Measurements from ENCODE around the gene KLK1. TPM values are rescaled to one million over a fixed set of nuclear protein-coding genes. Genes with fewer than 3 reads are reported as not detected.
A peak's percentile ranks its signal among the peaks of the same experiment; 100 is the strongest.

Gene KLK1
- total and polyA plus RNA-seq, 7 donors = 44.6 to 398 (median 277) TPM; not detected in 4

GRCh38 chr19:50826492-50827240 lies 3.1 kb upstream of the KLK1 start:
- no peaks in the 10 kb centered on the region for H3K36me3 ChIP-seq
- H3K4me3 ChIP-seq = no peak overlapping the region
- peaks cover 0 to 45% (median 28%) of the 10 kb centered on the region in 3 donors for H3K27me3 ChIP-seq
- DNase-seq = no peak
- TF ChIP-seq POLR2A (IDR thresholded peaks at IDR 0.05) = no peak
- no peak for TF ChIP-seq EP300 (IDR thresholded peaks at IDR 0.05)
- intact Hi-C loops (cut with DNase I) = no loop called here
- WGBS, 2 donors = 87 to 94% methylated on average over 43 of the region's 43 CpGs
- no peak overlapping the region for H3K27ac ChIP-seq
- no peaks in the 10 kb centered on the region for H3K4me1 ChIP-seq
- no peaks in the 10 kb centered on the region for H3K9me3 ChIP-seq

- Histone ChIP-seq H3K27me3 (peaks cover 12 to 72% (median 49%) of the 10 kb centered on the region in 3 donors), H3K36me3 (no peaks in the 10 kb centered on the region), H3K4me3 (no peak overlapping the region), H3K27ac (no peak overlapping the region), H3K9me3 (no peaks in the 10 kb centered on the region), H3K4me1 (peaks cover 0 to 6% (median 5%) of the 10 kb centered on the region in 4 donors)
- DNase-seq = no peak
- TF ChIP-seq POLR2AphosphoS5 (IDR thresholded peaks at IDR 0.05) (no peak), EP300 (IDR thresholded peaks at IDR 0.05) (no peak), POLR2A (IDR thresholded peaks at IDR 0.05) (no peak)
- TF ChIP-seq, protein P1, sequence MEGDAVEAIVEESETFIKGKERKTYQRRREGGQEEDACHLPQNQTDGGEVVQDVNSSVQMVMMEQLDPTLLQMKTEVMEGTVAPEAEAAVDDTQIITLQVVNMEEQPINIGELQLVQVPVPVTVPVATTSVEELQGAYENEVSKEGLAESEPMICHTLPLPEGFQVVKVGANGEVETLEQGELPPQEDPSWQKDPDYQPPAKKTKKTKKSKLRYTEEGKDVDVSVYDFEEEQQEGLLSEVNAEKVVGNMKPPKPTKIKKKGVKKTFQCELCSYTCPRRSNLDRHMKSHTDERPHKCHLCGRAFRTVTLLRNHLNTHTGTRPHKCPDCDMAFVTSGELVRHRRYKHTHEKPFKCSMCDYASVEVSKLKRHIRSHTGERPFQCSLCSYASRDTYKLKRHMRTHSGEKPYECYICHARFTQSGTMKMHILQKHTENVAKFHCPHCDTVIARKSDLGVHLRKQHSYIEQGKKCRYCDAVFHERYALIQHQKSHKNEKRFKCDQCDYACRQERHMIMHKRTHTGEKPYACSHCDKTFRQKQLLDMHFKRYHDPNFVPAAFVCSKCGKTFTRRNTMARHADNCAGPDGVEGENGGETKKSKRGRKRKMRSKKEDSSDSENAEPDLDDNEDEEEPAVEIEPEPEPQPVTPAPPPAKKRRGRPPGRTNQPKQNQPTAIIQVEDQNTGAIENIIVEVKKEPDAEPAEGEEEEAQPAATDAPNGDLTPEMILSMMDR (IDR thresholded peaks at IDR 0.05) = no peak
- WGBS, 2 donors = 83 to 84% methylated on average over 7 of the region's 7 CpGs
- intact Hi-C loops (cut with DNase I) = no loop called here
Measured at GRCh38 chr19:50822661-50823208, 852 bp downstream of the KLK1 start.

DNA sequence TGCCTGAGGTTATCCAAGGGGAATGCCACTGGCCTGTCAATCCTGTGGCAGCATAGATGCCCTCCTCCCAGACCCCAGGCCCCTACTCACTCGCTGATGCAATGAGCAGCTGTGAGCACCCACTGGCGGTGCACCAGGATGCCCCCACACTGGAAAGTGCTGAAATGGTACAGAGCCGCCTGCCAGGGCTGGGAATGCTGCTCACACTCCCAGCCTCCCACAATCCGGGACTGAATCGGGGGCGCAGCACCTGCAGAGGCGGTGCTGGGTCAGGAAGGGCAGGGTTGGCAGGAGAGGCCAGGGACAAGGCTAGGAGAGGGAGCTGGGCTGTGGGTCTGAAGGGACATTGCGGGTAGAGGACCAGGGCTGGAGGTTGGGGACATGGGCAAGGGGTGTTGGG lies 2.0 kb downstream of the KLK1 start:
- Histone ChIP-seq H3K36me3 (no peaks in the 10 kb centered on the region), H3K4me1 (peaks cover 0 to 6% (median 5%) of the 10 kb centered on the region in 4 donors), H3K27me3 (peaks cover 12 to 80% (median 54%) of the 10 kb centered on the region in 3 donors), H3K27ac (no peak overlapping the region), H3K4me3 (no peak overlapping the region), H3K9me3 (no peaks in the 10 kb centered on the region)
- TF ChIP-seq EP300 (IDR thresholded peaks at IDR 0.05) (no peak), POLR2AphosphoS5 (IDR thresholded peaks at IDR 0.05) (no peak), POLR2A (IDR thresholded peaks at IDR 0.05) (no peak)
- TF ChIP-seq, protein P1 (IDR thresholded peaks at IDR 0.05) = no peak
- no peak for DNase-seq
- intact Hi-C loops (cut with DNase I) = no loop called here
- WGBS, 2 donors = 44 to 58% methylated on average over 8 of the region's 8 CpGs

DNA sequence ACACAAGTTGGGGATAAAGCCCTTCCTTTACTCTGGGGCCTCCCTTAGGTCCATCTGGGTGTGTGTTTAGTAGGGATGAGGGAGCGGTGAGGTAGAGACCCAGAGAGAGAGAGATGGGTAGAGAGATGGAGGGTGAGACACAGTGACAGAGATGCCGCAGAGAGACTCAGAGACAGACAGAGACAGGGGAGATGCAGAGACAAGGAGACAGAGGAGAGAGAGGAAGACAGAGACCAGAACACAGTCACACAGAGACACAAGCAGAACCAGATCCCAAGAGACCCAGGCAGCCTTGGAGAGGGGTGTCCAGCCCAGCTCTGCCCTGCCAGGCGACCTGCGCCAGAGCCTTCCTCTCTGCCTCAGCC lies 2.4 kb downstream of the KLK1 start:
- Histone ChIP-seq H3K27me3 (peaks cover 12 to 84% (median 54%) of the 10 kb centered on the region in 3 donors), H3K9me3 (no peaks in the 10 kb centered on the region), H3K4me3 (no peak overlapping the region), H3K27ac (no peak overlapping the region), H3K36me3 (no peaks in the 10 kb centered on the region), H3K4me1 (peaks cover 0 to 6% (median 5%) of the 10 kb centered on the region in 4 donors)
- peak in 1 of 2 donors; percentile 30 for TF ChIP-seq POLR2A (IDR thresholded peaks at IDR 0.05)
- no peak for TF ChIP-seq POLR2AphosphoS5 (IDR thresholded peaks at IDR 0.05)
- intact Hi-C loops (cut with DNase I) = no loop called here
- 34 to 64% methylated on average over 4 of the region's 4 CpGs for WGBS, 2 donors
- DNase-seq = no peak

- H3K4me1 ChIP-seq = peaks cover 0 to 6% (median 5%) of the 10 kb centered on the region in 4 donors
- H3K9me3 ChIP-seq = no peaks in the 10 kb centered on the region
- H3K4me3 ChIP-seq = no peak overlapping the region
- no peaks in the 10 kb centered on the region for H3K36me3 ChIP-seq
- no peak for TF ChIP-seq POLR2AphosphoS5 (IDR thresholded peaks at IDR 0.05)
- TF ChIP-seq, protein P1 (IDR thresholded peaks at IDR 0.05) = no peak
- no peak for TF ChIP-seq POLR2A (IDR thresholded peaks at IDR 0.05)
- TF ChIP-seq EP300 (IDR thresholded peaks at IDR 0.05) = no peak
- no peak for DNase-seq
- no peak overlapping the region for H3K27ac ChIP-seq
- intact Hi-C loops (cut with DNase I) = no loop called here
- H3K27me3 ChIP-seq = peaks cover 12 to 89% (median 54%) of the 10 kb centered on the region in 3 donors
- WGBS, 2 donors = 2 to 6% methylated on average over 21 of the region's 21 CpGs
Measured at GRCh38 chr19:50820549-50821247, 2.9 kb downstream of the KLK1 start.
